Glutamatergic neuron (in vitro differentiated cells): Measurements from ENCODE around the gene MAPK8IP2. TPM values are rescaled to one million over a fixed set of nuclear protein-coding genes. Genes with fewer than 3 reads are reported as not detected.

Experiments used
- DNase-seq: peaks from one replicate; pipeline ENCODE4 v3.0.0; 2022
- H3K27ac Mint-ChIP-seq: one replicate; pipeline ENCODE4 v1.8.0; 2020; ENCODE audit warnings: mild to moderate bottlenecking, mixed read lengths, inconsistent platforms; ENCODE audit not compliant: unreplicated experiment
- H3K27me3 Mint-ChIP-seq: one replicate; pipeline ENCODE4 v1.8.0; 2020; ENCODE audit warnings: mild to moderate bottlenecking, moderate library complexity, mixed read lengths, inconsistent platforms; ENCODE audit not compliant: unreplicated experiment
- H3K36me3 Mint-ChIP-seq: one replicate; pipeline ENCODE4 v1.8.0; 2020; ENCODE audit warnings: mild to moderate bottlenecking, mixed read lengths, inconsistent platforms; ENCODE audit not compliant: unreplicated experiment
- H3K4me1 Mint-ChIP-seq: one replicate; pipeline ENCODE4 v1.8.0; 2020; ENCODE audit warnings: mild to moderate bottlenecking, low read depth, mixed read lengths, inconsistent platforms; ENCODE audit not compliant: unreplicated experiment
- H3K4me3 Mint-ChIP-seq: one replicate; pipeline ENCODE4 v1.8.0; 2020; ENCODE audit warnings: mild to moderate bottlenecking, mixed read lengths, inconsistent platforms; ENCODE audit not compliant: unreplicated experiment
- H3K9me3 Mint-ChIP-seq: one replicate; pipeline ENCODE4 v1.8.0; 2020; ENCODE audit warnings: mild to moderate bottlenecking, moderate library complexity, mixed read lengths, inconsistent platforms; ENCODE audit not compliant: unreplicated experiment
- total RNA-seq: library from RNA; stranded (reverse); fragmentation: NEBNext Ultra II Directional; extraction: Animal tissue kit (Norgen Biotek cat#: 25700); gene quantifications from one replicate; pipeline ENCODE4 v1.2.1, GENCODE V29; 2021; ENCODE audit not compliant: unreplicated experiment
- TF ChIP-seq, protein P1 (sequence below): fragments of 200-600 bp; sonication (generic); IDR thresholded peaks from one replicate; pipeline ENCODE4 v1.5.0; 2021; ENCODE audit not compliant: partially characterized antibody, unreplicated experiment

MAPK8IP2 gene
- total RNA-seq, 1 donor from 2014 or later, result 143 TPM

DNA sequence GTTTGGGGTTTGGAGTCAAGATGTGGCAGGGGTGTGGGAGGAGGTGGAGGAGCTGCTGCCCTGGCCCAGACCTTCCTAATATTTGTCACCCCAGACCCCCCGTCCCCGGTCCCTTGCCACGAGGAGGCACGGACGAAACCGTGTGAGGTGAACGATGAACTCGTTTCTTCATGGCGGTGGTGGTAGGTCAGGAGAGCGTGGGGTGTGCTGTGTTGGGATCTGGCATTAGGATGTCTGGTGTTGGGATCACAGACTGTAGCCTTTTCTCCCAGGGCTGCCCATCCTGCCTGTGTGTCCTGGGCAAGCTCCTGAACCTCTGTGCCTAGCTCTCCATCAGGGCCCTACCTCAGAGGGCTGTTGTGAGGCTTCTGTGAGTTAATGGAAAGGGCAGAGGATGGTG is 8.4 kb downstream of the MAPK8IP2 start:
- Mint-ChIP-seq H3K27ac (no peak overlapping the region), H3K36me3 (peaks cover 6% of the 10 kb centered on the region), H3K9me3 (peaks cover 21% of the 10 kb centered on the region), H3K27me3 (peaks cover 10% of the 10 kb centered on the region), H3K4me3 (no peak overlapping the region), H3K4me1 (no peaks in the 10 kb centered on the region)
- TF ChIP-seq, protein P1, sequence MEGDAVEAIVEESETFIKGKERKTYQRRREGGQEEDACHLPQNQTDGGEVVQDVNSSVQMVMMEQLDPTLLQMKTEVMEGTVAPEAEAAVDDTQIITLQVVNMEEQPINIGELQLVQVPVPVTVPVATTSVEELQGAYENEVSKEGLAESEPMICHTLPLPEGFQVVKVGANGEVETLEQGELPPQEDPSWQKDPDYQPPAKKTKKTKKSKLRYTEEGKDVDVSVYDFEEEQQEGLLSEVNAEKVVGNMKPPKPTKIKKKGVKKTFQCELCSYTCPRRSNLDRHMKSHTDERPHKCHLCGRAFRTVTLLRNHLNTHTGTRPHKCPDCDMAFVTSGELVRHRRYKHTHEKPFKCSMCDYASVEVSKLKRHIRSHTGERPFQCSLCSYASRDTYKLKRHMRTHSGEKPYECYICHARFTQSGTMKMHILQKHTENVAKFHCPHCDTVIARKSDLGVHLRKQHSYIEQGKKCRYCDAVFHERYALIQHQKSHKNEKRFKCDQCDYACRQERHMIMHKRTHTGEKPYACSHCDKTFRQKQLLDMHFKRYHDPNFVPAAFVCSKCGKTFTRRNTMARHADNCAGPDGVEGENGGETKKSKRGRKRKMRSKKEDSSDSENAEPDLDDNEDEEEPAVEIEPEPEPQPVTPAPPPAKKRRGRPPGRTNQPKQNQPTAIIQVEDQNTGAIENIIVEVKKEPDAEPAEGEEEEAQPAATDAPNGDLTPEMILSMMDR, result no peak
- no peak for DNase-seq

DNA sequence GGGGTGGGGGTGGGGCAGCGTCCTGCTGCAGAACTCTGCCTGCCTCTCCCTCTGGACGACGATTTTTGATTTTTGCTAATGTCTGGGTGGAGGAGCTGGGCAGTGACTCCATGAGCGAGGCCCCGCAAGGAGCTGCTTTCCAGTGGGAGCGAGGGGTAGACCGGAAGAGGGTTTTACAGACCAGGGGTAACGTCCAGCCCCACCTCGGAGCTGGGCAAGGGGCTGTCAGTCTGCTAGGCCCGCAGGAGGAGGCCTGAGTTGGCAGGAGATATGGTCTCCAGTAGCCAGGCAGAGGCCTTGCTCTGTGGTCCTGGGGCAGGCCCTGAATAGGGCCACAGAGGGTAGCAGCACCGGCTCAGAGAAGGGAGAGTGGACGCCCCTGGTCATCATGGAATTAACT is 9.0 kb downstream of the MAPK8IP2 start:
- H3K9me3 Mint-ChIP-seq, result peaks cover 21% of the 10 kb centered on the region
- no peaks in the 10 kb centered on the region for H3K4me1 Mint-ChIP-seq
- peaks cover 14% of the 10 kb centered on the region for H3K27me3 Mint-ChIP-seq
- H3K27ac Mint-ChIP-seq, result no peak overlapping the region
- H3K36me3 Mint-ChIP-seq, result peaks cover 6% of the 10 kb centered on the region
- DNase-seq, result no peak
- H3K4me3 Mint-ChIP-seq, result no peak overlapping the region
- TF ChIP-seq, protein P1, result no peak

DNA sequence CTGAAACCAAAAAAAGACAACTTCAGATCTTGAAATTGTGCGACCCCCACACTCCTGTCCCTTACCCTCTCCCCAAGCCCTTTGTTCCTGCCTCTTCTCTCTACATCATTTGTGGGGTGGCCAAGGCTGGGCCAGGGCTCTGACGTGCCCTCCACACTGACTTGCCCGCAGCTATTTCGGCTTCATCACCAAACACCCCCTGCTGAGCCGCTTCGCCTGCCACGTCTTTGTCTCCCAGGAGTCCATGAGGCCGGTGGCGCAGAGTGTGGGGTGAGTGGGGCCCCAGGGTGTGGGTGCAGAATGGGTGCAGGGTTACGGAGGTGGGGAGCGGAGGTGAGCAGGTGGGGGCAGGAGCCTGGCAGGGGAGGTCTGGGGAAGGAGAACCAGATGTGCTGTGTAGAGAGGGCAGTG is 9.5 kb downstream of the MAPK8IP2 start:
- H3K27ac Mint-ChIP-seq, result no peak overlapping the region
- H3K36me3 Mint-ChIP-seq, result peaks cover 6% of the 10 kb centered on the region
- peaks cover 14% of the 10 kb centered on the region for H3K27me3 Mint-ChIP-seq
- no peak overlapping the region for H3K4me3 Mint-ChIP-seq
- peaks cover 21% of the 10 kb centered on the region for H3K9me3 Mint-ChIP-seq
- DNase-seq, result no peak
- TF ChIP-seq, protein P1, result no peak
- no peaks in the 10 kb centered on the region for H3K4me1 Mint-ChIP-seq

DNA sequence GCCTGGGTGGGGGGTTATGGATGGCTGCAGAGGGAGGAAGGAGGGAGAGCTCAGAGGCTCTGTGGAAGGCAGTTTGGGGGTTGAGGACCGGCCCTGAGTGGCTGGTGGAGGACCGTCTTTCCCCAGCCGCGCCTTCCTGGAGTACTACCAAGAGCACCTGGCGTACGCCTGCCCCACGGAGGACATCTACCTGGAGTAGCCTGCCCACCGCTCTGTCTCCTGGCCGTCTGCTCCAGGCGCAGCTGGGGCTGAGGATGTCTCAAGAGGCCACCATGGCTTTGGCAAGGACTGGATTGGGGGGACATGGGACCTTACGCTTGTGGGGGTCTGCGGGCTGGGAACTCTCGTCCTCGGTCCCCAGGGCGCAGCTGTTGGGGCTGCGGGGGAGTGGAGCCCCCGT is 10.0 kb downstream of the MAPK8IP2 start:
- Mint-ChIP-seq H3K4me1 (no peaks in the 10 kb centered on the region), H3K27me3 (peaks cover 14% of the 10 kb centered on the region), H3K9me3 (peaks cover 21% of the 10 kb centered on the region), H3K27ac (no peak overlapping the region), H3K4me3 (no peak overlapping the region), H3K36me3 (peaks cover 6% of the 10 kb centered on the region)
- DNase-seq, result no peak
- TF ChIP-seq, protein P1, result no peak

DNA sequence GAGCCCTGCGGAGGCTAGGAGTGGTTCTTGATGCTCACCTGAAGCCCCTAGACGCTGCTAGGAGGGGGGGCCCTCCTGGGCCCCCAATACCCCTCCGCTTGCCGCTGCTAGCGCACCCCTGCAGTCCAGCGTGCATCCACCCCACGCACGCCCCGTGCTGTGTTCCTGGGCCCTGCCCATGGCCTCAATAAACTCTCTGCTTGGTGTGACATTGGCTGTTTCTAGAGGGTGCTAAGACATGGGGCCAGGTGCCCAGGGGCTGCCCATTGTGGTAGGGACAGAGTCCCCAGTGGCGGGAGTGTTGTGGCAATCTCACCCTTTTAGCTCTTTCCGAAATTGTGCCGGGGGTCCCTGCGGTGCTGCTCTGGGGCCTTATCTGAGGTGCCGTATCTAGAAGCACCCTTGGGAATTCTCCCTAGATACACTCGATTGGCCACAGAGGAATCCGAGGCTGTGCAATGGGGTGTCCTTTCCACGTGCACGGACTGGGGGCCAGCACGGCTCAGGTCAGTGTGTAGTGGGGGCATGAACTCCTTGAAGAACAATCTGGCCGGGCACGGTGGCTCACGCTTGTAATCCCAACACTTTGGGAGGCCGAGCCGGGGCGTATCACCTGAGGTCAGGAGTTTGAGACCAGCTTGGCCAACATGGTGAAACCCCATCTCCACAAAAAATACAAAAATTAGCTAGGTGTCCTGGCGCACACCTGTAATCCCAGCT is 10.9 kb downstream of the MAPK8IP2 start:
- no peak overlapping the region for H3K4me3 Mint-ChIP-seq

More for the DNA sequence above, 10.9 kb downstream of the MAPK8IP2 start:
- H3K27me3 Mint-ChIP-seq, result peaks cover 13% of the 10 kb centered on the region
- TF ChIP-seq, protein P1, result no peak
- H3K9me3 Mint-ChIP-seq, result peaks cover 21% of the 10 kb centered on the region
- DNase-seq, result no peak
- H3K27ac Mint-ChIP-seq, result no peak overlapping the region
- H3K36me3 Mint-ChIP-seq, result peaks cover 6% of the 10 kb centered on the region
- no peaks in the 10 kb centered on the region for H3K4me1 Mint-ChIP-seq
